Cerebellar cortex (tissue), 1 donor: ENCODE results near the gene TTC16.

Source experiments
- DNase-seq: peaks from one replicate; pipeline ENCODE4 v3.0.0-alpha.2; 2015; ENCODE audit warnings: low spot score

TTC16 gene

DNA sequence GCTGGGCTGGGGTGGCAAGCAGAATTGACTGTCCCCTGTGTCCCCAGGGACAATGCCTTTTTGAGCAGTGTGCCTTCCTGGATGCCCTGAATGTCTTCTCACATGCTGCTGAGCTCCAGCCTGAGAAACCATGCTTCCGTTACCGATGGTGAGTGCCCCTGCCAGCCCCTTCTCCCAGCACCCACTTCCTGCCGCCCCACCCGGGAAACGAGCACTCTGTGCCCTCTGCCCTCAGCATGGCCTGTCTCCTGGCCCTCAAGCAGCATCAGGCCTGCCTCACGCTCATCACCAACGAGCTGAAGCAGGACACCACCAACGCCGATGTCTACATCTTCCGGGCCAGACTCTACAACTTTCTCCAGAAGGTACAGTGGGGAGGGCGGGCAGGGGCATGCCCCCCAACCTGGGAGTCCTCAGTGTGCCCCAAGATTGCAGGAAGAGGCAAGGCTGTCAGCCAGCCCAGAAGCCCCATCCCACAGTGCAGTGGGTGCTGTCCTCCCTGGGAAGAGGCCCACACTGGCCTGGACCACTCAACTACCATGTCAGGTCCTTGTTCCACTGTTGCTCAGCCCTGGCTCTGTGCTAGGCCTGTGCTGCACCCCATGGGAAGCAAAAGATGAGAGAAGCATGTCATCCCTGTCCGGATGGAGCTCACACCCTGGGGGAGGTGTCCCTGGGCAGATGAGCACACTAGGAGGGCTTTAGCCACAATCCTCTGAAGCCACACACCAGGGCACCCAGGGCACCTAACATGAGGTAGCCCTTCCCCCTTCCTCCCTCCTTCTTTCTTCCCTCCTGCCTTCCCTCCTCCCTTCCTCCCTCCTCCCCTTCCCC is 4.4 kb downstream of the TTC16 start:
- DNase-seq: no peak

- no peak for DNase-seq
Measured at GRCh38 chr9:127720865-127721227, 5.0 kb downstream of the TTC16 start.

- no peak for DNase-seq
Measured at GRCh38 chr9:127721391-127721821, 5.5 kb downstream of the TTC16 start.

DNA sequence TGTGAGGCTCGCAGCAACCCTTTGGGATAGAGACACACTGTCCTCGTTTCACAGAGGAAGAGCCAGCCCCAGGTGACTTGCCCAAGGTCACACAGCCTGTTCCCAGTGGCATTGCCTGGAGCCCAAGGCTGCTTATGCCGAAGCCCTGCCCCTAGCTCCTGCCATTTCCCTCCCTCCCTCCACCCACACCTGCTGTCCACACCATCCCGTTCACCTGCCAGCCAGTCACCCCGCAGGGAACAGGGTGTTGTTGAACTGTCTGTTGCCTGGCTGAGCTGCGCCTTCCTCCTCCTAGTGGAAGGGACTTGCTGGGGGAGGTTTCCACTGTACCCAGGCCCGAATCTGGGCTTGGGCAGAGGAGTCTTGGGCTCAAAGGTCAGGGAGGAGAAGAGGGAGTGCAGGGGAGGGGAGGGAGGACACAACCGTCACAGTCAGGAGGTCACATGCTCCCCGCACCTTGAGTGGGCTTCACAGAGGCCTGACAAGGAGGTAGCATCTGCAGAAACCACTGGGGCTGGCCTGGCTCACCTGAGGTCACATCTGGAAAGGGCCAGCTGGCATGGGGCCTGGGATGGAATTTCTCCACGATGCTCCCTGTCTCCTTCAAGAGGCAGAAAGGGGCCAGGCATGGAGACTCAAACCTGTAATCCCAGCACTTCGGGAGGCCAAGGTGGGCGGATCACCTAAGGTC is 6.3 kb downstream of the TTC16 start:
- no peak for DNase-seq

- no peak for DNase-seq
Measured at GRCh38 chr9:127723013-127723412, 7.1 kb downstream of the TTC16 start.

DNA sequence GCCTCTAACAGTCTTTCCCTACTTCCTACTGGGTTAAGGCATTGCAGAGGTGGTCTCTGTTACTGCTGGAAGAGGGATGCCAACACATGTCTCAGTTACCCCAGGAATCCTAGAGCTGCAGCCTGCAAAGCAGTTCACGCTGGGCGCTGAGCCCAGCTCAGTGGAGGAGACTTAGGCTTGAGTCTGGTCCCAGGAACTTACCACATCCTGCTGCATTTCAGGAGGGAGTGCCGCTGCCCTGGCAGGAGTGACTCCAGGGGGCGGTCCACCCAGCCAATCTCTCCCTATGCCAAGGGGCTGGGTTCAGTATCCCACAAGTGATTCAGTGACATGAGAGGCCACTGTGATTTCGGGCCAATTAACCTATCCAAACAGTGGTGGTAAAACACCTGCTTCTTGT is 7.6 kb downstream of the TTC16 start:
- no peak for DNase-seq

DNA sequence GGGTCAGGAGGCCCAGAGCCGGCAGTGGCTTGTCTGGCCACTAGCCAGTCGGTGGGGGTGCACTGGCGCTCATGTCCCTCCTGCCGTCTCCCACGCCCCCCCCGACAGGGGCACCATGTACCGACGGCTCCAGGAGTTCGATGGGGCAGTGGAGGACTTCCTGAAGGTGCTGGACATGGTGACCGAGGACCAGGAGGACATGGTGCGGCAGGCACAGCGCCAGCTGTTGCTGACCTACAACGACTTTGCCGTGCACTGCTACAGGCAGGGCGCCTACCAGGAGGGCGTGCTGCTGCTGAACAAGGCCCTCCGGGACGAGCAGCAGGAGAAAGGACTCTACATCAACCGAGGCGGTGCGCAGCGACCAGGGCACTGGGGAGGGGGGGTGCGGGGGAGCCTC is 8.1 kb downstream of the TTC16 start:
- DNase-seq: no peak

DNA sequence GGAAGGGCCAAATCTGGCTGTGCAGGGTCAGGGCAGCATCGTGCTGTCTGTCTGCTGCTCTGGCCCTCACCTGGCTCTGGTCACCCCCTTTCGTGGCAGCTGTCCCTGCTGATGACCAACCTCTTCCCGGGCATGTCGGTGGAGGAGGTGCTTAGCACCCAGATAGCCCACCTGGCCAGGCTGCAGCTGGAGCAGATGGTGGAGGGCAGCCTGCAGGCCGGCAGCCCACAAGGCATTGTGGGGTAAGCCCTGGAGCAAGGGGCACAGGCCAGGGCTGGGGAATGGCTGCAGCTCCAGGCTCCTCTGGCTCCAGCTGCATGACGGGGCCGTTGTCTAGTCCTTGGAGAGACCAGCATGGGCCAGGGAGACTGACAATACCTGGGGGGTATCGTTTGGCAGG is 11.0 kb downstream of the TTC16 start:
- no peak for DNase-seq

DNA sequence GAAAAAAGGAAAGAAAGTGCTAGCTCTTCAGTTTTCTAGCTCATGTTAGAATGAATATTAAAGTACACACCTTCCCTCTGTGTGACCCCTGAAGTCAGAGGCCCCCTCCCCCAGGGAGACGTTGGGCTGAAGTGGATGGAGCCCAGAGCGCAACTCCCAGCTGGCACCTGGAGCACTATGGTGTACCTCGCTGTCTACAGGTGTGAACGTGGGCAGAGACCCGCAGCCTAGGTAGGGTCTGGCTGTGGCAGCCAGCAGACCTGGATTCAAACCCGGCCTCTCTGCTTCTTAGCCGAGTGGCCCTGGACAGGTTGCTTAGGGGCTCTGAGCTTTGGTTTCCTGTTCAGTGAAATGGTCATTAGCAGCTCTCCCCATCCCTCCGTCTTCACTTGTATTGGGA is 12.9 kb downstream of the TTC16 start:
- no peak for DNase-seq

- no peak for DNase-seq
Measured at GRCh38 chr9:127729522-127730256, 13.8 kb downstream of the TTC16 start.

- DNase-seq: no peak
Measured at GRCh38 chr9:127730262-127730661, 14.4 kb downstream of the TTC16 start.

- no peak for DNase-seq
Measured at GRCh38 chr9:127730799-127731410, 15.0 kb downstream of the TTC16 start.

DNA sequence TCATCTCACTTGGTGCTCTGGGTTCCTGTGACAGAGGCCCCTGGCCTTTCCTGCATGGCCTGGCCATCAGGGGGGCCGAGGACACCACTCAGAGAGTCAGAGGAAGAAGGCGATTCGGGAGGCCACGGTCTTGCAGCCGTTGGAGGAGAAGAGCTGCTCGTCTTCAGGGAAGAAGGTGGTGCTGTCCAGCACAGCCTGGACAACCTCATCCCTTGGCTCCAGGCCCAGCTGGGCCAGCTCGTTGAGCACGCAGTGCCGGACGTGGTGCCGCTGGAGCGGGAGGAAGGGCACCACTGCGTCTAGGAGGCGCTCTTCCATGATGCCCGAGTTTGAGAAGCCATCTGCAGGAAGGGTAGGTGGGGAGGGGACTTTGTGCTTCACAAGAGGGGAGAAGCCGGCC is 16.1 kb downstream of the TTC16 start:
- DNase-seq: no peak

DNA sequence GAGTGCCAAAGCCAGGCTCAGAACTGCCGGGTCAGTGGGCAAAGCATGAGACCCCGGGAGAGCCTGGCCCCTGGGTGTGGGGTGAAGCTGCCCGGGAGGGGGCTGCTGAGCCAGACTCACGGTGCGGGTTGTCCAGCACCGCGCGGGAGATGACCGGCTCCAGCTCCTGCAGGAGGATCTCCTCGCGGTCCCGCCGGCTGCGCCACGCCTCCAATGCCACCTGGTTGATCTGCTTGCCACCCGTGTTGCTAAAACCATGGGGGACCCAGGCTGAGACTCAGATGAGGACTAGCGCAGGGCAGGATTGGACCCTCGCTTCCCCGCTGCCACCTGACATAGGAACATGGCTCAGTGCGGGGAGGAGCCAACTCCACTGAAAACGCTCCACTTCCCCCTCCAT is 16.6 kb downstream of the TTC16 start:
- DNase-seq: no peak

DNA sequence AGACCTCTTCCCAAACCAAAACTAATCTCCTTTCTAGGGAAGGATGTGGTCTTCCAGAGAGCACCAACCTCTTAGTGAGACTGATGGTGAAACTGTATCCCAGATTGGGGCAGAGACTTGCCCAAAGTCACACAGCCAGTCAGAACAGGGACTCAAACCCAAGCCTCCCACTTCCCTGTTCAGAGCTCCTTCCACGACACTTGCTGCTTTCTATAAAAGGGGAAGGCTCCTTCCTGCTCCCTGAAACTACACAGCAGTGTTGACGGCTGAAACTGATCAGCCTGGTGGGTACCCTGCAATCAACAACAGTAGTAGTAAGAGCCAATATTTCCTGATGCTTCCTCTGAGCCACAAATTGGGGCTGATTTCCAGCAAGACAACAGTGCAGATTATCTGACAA is 17.7 kb downstream of the TTC16 start:
- no peak for DNase-seq

DNA sequence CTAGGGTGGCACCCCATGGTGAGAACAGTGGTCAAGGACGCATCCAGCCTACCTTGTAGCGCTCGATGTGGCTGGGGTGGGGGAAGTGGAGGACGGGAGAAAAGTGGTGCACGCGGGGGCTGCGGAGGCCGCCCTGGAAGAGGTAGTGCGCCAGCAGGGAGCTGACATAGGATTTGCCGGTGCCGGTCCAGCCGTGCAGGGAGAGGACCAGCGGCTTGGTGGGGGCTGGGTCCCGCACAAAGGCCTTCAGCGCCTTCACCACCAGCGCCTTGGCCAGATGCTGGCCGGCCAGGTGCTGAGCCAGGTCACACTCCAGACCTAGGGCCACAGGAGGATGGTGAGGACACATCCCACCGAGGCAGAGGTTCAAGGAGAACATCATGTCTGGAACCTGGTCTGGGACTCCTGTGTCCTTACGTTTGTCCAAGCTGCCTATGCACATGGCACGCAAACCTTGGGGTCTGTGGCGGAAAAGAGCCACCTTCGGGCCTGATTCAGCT is 18.4 kb downstream of the TTC16 start:
- DNase-seq: no peak

GRCh38 chr9:127734747-127735529 is 19.1 kb downstream of the TTC16 start, which contains the start of gene TOR2A:
Gene TOR2A, minus strand, starts transcription at chr9:127735294. Its CDS starts 24 bp downstream, at chr9:127735270.
- peak; percentile 98 for DNase-seq

- DNase-seq: no peak
Measured at GRCh38 chr9:127735530-127736185, 19.8 kb downstream of the TTC16 start.

DNA sequence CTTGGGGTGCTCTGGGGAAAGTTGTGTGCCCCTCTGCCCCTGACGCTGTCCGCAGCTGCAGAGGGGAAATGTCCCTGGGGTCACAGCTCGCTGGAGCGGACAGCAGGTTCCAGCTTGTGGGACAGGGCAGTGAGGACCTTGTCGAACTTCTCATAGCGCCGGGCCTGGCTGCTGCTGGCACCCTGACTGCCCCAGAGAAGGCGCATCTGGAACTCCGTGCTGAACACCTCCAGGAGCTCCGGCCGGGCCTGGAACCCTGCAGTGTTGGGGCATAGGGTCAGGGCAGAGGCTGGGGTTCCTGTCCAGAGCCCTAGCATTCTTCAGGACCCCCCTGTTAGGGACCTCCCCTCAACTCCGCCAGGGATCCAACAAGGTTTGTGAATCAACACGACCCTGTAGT is 22.8 kb downstream of the TTC16 start:
- no peak for DNase-seq

- no peak for DNase-seq
Measured at GRCh38 chr9:127739614-127740330, 23.9 kb downstream of the TTC16 start.
